Measurements from ENCODE around the gene SLC48A1. TPM values are rescaled to one million over a fixed set of nuclear protein-coding genes. Genes with fewer than 3 reads are reported as not detected.

Gene SLC48A1
- total and polyA plus RNA-seq, 10 of the 15 experiments (the other 5 are each of a cell fraction or from before 2014, with no cell fraction given): 1.1 to 4.9 (median 1.9) TPM

GRCh38 chr12:47755655-47756562, 17.1 kb upstream of the SLC48A1 start (continued):
- no peak for TF ChIP-seq E4F1 (IDR thresholded peaks at IDR 0.05; ENCODE audit: borderline replicate concordance, partially characterized antibody)
- peak; percentile 27; the same call in 1 of the 2 replicates for TF ChIP-seq NR2C1 (IDR thresholded peaks at IDR 0.05)
- 0 out of 2 replicates have a peak, but pooled peaks have one; percentile 23 for TF ChIP-seq EED (IDR thresholded peaks at IDR 0.05; ENCODE audit: low read depth)
- TF ChIP-seq BHLHE40 (IDR thresholded peaks at IDR 0.05; ENCODE audit: borderline replicate concordance in 1 of 2, low read depth in 2 of 2, low read length in 1 of 2): no peak
- TF ChIP-seq, protein P1, sequence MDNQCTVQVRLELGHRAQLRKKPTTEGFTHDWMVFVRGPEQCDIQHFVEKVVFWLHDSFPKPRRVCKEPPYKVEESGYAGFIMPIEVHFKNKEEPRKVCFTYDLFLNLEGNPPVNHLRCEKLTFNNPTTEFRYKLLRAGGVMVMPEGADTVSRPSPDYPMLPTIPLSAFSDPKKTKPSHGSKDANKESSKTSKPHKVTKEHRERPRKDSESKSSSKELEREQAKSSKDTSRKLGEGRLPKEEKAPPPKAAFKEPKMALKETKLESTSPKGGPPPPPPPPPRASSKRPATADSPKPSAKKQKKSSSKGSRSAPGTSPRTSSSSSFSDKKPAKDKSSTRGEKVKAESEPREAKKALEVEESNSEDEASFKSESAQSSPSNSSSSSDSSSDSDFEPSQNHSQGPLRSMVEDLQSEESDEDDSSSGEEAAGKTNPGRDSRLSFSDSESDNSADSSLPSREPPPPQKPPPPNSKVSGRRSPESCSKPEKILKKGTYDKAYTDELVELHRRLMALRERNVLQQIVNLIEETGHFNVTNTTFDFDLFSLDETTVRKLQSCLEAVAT (IDR thresholded peaks at IDR 0.05): no peak
- peak; percentile 58 for TF ChIP-seq NR2F1 (conservative IDR thresholded peaks at IDR 0.05)
- TF ChIP-seq CHD1 (IDR thresholded peaks at IDR 0.05; ENCODE audit: low read depth, low read length): no peak
- no peak for TF ChIP-seq ZBED1 (IDR thresholded peaks at IDR 0.05; ENCODE audit: borderline replicate concordance)
- no peak for TF ChIP-seq SREBF2 (IDR thresholded peaks at IDR 0.05; ENCODE audit: low read length)
- no peak; the same call in 1 of the 2 replicates for TF ChIP-seq PML (IDR thresholded peaks at IDR 0.05; ENCODE audit: low read length)
- no peak for TF ChIP-seq HCFC1 (IDR thresholded peaks at IDR 0.05; ENCODE audit: low read length)
- no peak for TF ChIP-seq YBX1 (IDR thresholded peaks at IDR 0.05)
- no peak for TF ChIP-seq POU2F2 (IDR thresholded peaks at IDR 0.05; ENCODE audit: borderline replicate concordance, low read depth, low read length)
- TF ChIP-seq POLR2AphosphoS5 (IDR thresholded peaks at IDR 0.05; ENCODE audit: low read length): no peak
- no peak for TF ChIP-seq MXI1 (IDR thresholded peaks at IDR 0.05; ENCODE audit: low read depth, low read length)
- TF ChIP-seq, protein P2, sequence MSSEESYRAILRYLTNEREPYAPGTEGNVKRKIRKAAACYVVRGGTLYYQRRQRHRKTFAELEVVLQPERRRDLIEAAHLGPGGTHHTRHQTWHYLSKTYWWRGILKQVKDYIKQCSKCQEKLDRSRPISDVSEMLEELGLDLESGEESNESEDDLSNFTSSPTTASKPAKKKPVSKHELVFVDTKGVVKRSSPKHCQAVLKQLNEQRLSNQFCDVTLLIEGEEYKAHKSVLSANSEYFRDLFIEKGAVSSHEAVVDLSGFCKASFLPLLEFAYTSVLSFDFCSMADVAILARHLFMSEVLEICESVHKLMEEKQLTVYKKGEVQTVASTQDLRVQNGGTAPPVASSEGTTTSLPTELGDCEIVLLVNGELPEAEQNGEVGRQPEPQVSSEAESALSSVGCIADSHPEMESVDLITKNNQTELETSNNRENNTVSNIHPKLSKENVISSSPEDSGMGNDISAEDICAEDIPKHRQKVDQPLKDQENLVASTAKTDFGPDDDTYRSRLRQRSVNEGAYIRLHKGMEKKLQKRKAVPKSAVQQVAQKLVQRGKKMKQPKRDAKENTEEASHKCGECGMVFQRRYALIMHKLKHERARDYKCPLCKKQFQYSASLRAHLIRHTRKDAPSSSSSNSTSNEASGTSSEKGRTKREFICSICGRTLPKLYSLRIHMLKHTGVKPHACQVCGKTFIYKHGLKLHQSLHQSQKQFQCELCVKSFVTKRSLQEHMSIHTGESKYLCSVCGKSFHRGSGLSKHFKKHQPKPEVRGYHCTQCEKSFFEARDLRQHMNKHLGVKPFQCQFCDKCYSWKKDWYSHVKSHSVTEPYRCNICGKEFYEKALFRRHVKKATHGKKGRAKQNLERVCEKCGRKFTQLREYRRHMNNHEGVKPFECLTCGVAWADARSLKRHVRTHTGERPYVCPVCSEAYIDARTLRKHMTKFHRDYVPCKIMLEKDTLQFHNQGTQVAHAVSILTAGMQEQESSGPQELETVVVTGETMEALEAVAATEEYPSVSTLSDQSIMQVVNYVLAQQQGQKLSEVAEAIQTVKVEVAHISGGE (CRISPR knock-in tag; IDR thresholded peaks at IDR 0.05): no peak
- no peak for TF ChIP-seq EZH2 (IDR thresholded peaks at IDR 0.05; ENCODE audit: borderline replicate concordance, control insufficient read depth, low read depth, low read length)
- no peak for TF ChIP-seq ZBTB4 (CRISPR knock-in tag; IDR thresholded peaks at IDR 0.05)
- no peak for TF ChIP-seq NFXL1 (IDR thresholded peaks at IDR 0.05; ENCODE audit: borderline replicate concordance)
